ENCODE results near the gene SLC7A5. TPM values are rescaled to one million over a fixed set of nuclear protein-coding genes. Genes with fewer than 3 reads are reported as not detected.

SLC7A5 gene
- total and polyA plus RNA-seq, 12 donors: 1.2 to 15.3 (median 4.1) TPM

DNA sequence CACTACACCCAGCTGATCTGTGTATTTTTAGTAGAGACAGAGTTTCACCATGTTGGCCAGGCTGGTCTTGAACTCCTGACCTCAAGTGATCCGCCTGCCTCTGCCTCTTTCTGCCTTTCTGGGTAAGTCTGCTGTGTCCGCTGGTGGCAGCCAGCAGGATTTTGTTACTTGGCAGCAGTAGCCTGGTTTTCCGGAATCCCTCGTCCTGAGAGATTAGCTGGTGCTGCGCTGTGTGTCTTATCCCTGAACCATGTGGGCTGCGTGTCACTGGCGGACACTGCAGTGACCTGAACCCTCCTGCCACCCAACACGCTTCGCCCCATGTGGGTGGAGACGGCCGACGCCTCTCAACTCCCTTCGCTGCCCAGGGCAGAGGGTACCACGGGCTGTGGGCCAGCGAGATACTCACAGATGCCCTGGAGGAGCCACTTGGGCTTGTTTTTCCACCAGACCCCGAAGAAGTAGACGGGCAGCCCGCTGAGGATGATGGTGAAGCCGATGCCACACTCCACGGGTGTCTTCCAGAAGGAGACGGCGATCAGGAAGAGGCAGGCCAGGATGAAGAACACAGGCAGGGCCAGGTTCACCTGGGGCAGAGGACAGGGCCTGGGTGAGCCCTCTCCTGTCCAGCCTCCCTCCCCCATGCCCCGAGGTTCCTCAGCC is 35.2 kb downstream of the SLC7A5 start:
- DNase-seq (no peak), ATAC-seq (no peak)
- Histone ChIP-seq H3K4me3 (no peak overlapping the region), H3K9me3 (no peaks in the 10 kb centered on the region), H3K27ac (no peak overlapping the region), H3K4me1 (peaks cover 0 to 13% (median 0%) of the 10 kb centered on the region in 9 donors), H3K27me3 (no peaks in the 10 kb centered on the region), H3K36me3 (peaks cover 0 to 81% (median 0%) of the 10 kb centered on the region in 9 donors)
- intact Hi-C loops (cut with DNase I): no loop called here
- no peak for TF ChIP-seq CTCF (IDR thresholded peaks at IDR 0.05)
- WGBS, 2 donors: 91% methylated on average over 23 of the region's 23 CpGs

- peaks cover 0 to 75% (median 0%) of the 10 kb centered on the region in 9 donors for H3K36me3 ChIP-seq
- H3K9me3 ChIP-seq: no peaks in the 10 kb centered on the region
- H3K4me3 ChIP-seq: no peak overlapping the region
- no peak overlapping the region for H3K27ac ChIP-seq
- 93 to 97% methylated on average over 16 of the region's 16 CpGs for WGBS, 2 donors
- intact Hi-C loops (cut with DNase I): no loop called here
- no peak for DNase-seq
- no peak for ATAC-seq
- H3K27me3 ChIP-seq: no peaks in the 10 kb centered on the region
- peaks cover 0 to 13% (median 0%) of the 10 kb centered on the region in 9 donors for H3K4me1 ChIP-seq
- TF ChIP-seq CTCF (IDR thresholded peaks at IDR 0.05): no peak
Observed at GRCh38 chr16:87833548-87833947, 35.8 kb downstream of the SLC7A5 start.

DNA sequence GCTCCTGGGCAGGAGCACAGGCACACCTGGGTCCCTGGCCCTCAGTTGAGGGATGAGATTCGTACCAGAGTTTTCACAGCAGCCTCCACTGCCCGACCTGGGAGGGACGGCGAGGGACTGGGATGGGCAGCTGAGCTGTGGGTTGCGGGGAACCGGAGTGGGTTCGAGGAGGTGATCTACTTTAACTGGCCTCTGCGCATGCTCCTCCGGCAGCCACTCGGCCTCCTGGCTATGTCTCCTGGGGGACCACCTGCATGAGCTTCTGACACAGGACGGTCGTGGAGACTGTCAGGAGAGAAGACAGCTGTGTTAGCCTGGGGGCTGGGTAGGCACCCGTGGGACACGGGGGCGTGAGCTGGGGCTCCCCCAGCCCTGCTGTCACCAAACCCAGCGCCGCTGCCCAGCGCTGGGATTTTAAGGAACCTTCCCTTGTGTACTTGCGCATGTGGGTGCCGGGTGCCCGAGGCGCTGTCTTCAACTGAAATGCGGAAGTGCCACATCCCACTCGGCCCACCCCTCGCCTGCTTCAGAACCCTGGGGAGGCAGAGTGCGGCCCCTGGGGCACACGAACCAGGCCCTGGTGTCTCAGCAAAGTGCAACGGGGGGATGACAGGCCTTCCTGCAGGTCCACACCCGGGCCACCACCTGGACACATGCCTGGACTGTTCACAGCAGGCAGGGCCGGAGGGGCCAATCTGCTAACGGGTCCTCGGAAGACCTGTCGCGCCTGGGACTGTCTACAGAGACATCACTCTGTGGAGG is 36.4 kb downstream of the SLC7A5 start:
- Histone ChIP-seq H3K4me3 (no peak overlapping the region), H3K27me3 (no peaks in the 10 kb centered on the region), H3K4me1 (peaks cover 0 to 13% (median 0%) of the 10 kb centered on the region in 9 donors), H3K9me3 (no peaks in the 10 kb centered on the region), H3K27ac (no peak overlapping the region), H3K36me3 (peaks cover 0 to 69% (median 0%) of the 10 kb centered on the region in 9 donors)
- no peak for TF ChIP-seq CTCF (IDR thresholded peaks at IDR 0.05)
- ATAC-seq (no peak), DNase-seq (no peak)
- WGBS, 2 donors: 93 to 96% methylated on average over 34 of the region's 34 CpGs
- intact Hi-C loops (cut with DNase I): no loop called here

DNA sequence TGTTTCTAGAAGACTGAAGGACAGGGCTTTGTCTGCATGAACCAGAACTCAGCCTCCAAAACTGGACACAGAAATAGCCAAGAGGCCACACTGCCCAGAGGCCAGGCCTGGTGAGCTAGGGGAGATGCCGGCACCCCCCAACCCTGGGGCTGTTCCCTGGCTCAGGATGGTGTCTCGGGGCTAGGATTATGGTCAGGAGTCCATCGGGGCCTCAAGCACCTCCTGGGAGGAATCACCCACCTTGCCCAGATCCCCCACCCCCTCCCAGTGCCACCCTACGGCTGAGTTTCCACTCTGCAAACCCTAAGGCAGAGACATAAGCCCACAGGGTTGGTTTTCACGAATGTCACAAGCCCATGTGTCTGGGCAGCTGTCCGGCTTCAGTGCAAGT is 37.2 kb downstream of the SLC7A5 start:
- intact Hi-C loops (cut with DNase I): no loop called here
- Histone ChIP-seq H3K36me3 (peaks cover 0 to 61% (median 0%) of the 10 kb centered on the region in 9 donors), H3K4me1 (peaks cover 0 to 12% (median 0%) of the 10 kb centered on the region in 9 donors), H3K4me3 (no peak overlapping the region), H3K27ac (no peak overlapping the region), H3K27me3 (no peaks in the 10 kb centered on the region), H3K9me3 (no peaks in the 10 kb centered on the region)
- ATAC-seq (no peak), DNase-seq (no peak)
- TF ChIP-seq CTCF (IDR thresholded peaks at IDR 0.05): no peak
- WGBS, 2 donors: 89 to 91% methylated on average over 6 of the region's 6 CpGs
